ENCODE measurements around the gene MICB.
A peak's percentile ranks its signal among the peaks of the same experiment; 100 is the strongest.
"Not testable (repeated sequence)": the region's sequence is repeated elsewhere in the genome, so short reads cannot be mapped to it uniquely, and the experiment has no call there.

The MICB gene

DNA sequence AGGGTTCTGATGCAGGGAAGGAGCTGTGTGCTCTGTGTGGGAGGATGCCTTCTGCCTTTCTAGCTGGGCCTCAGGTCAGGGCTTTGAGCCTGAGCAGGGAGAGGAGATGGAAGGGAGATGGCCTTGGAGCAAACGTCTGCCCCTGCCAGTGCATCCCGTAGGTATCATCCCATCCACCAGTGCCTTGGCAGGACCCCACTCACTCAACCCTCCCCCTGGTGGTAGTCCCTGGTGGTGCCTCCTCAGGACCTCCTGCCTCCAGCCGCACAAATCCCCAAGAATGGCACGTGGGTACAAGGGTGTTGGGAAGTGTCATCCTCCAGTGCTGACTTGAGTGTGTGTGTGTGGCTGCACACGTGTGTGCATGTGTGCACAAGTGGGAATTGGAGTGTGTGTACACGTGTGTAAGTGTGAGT lies 23.1 kb upstream of the MICB start:
- DNase-seq (ENCODE audit: low read depth in 2 of 2) = no peak

DNA sequence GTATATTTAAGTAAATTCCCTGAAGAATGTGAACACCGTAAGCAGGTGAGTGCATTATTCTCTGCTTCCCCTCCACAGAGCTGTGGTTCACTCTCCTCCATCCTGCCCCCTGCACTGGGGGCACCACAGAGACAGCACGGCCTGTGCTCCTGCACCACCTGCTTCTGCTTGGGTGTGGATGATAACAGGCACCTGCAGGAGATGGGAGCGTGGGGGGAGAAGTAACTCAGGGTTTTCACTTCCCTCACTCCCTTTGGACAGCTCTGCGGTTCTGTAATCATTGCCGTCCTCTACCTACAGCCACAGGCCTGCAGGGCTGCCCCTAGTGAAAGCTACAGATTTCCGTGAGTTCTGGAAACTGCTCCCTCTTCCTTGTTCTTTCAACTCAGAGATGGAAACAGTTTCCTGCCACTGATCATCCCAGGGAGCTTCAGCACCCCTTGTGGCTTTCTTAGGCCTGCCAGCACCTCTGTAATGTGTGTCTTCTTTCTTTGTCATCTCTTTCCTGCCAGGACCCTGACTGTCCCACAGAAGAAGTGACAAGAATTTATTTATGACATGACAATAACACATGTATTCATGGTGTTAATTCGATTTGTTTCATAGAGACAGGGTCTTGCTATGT lies 21.3 kb upstream of the MICB start:
- DNase-seq (ENCODE audit: low read depth in 2 of 2) = no peak

DNA sequence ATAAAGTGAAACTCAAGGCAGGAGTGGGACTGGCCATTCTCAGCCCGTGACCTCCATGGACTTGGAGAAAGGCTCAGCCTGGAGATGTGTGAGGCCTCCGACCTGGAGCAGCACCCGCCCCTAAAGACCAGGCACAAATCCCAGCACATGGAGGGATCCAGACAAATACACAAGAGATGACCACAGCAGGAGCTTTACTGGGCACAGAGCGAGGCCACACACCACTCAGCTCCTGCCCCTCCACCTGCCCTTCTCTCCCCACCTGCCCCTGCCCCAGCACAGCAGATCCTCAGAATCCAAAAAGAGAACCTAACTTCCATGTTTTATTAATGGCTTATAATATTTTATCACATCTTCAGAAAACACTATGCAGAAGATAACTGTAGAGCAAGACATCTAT lies 20.4 kb upstream of the MICB start:
- DNase-seq (ENCODE audit: low read depth in 2 of 2) = no peak

DNA sequence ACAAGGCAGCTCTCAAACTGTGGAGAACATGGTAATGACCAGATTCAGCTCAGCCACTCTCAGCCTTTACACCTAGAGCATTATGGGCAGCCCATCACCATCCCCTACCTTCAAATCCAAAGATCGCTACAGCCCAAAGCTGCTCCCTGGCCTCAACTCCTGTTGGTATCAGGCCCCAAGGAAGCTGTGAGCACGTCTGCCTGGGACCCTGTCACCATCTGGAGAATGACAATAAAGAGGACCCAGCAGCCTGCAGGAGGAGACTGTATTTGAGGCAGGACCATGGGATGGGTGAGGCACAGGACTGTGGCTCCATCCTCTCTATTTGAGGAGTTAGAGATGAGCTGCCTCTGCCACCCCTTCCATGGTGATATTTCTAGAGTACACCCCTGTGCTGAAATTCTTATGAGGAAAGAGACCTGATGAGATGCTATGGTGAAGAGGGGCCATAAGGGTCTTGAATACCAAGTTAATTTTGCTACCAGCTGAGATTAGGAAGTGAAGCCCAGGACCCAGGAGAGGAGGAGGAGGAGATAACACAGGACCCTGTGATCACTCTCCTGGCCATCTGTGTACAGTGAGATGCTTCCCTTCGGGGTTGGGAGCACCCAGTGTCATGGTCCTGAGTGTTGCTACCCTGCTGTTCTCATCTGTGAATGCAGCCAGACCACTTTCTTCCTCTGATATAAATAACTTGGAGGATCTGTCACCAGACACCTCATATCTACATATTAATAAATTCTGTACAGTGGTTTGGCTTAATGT lies 19.6 kb upstream of the MICB start:
- DNase-seq (ENCODE audit: low read depth in 2 of 2) = no peak

DNA sequence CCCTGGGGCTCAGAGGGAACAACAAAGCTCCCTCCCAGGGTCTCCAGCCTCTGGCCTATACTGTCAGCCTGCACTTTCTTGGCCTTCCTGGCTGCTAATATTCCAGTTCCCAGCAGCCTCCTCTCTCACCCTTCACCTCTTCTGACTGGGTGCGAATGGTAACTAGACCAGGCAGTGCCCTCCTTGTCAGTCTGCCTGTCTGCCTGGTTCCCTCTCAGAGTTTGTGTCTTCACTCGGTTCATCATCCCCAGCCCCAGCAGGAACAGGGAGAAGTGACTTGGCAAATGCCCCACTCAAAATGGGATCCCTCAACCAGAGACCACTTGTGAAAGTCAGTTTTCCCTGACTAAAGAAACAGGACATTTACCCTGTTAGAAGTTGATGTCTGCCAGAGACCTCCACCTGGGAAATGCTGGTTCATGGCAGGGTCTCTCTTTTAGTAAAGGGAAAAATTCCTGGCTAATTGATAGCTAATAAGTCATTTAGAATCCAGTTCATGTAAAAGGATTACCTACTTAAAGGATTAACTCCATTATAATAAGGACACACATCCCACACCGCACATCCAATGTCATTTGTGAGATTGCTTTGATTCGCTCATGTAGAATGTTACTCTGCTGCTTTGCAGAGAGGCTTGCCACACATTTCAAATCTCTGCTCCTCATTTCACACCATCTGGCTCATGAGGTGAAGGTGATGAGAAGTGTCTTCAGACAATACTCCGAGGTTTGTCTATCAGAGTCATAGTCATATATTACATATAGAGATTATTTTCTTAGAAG lies 18.6 kb upstream of the MICB start:
- DNase-seq (ENCODE audit: low read depth in 2 of 2) = no peak

DNA sequence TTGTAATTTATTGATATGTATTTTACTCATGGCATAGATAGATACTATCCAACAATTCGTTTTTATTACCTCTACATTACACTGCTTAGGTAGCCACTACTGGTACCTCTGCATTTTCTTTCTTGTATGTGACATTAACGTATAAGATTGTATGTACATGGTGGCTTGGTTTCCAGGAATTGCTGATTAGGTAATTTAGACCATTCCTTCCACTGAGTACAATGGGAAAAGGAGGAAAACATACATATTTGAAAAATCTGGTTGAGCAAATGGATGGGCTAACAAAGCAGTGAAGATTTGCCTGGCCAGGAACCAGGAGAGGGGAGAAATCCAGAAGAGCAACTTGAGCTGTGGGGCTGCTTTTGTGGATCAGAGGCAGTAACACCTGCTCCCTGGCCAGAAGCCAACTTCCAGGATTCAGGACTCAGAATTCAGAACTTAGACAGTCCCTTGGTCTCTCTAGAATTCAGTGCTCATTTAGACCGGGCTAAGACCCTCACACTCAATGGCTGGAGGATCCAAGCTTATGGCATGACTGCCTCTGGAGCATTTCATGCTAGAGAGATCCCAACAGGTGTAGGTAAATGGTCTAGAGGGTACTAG lies 17.9 kb upstream of the MICB start:
- DNase-seq (ENCODE audit: low read depth in 2 of 2) = no peak

DNA sequence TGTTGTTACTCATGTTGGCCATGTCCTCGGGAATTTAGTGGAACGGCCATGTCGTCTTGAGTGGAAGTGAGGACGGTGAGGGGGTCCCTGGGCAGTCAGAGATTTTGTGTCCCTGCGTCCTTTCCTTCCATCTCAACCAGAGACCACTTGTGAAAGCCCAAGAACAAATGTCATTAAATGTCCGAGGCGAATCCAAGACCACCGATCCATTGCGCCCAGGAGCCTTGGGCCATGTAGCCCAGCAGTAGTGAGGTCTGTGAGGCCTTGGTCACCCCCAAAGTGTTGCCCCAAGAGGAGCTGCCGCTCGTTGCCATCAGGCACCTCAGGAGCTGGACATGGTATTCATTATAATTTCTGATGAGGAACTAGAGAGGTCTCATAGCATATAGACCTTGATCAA lies 17.4 kb upstream of the MICB start:
- DNase-seq (ENCODE audit: low read depth in 2 of 2) = no peak

DNA sequence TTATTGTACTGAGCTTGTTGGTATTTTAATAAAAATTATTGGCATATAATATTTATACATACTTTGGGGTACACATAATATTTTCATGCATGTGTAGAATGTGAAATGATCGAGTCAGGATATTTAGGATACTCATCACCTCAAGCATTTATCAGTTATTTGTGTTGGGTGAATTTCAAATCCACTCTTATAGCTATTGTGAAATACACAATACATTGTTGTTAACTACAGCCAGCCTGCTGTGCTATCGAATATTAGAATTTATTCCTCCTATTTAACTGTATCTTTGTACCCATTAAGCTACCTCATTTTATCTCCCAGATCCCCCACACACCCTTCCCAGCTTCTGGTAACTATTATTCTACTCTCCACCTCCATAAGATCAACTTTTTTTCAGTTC lies 14.6 kb upstream of the MICB start:
- no peak for DNase-seq (ENCODE audit: low read depth in 2 of 2)

DNA sequence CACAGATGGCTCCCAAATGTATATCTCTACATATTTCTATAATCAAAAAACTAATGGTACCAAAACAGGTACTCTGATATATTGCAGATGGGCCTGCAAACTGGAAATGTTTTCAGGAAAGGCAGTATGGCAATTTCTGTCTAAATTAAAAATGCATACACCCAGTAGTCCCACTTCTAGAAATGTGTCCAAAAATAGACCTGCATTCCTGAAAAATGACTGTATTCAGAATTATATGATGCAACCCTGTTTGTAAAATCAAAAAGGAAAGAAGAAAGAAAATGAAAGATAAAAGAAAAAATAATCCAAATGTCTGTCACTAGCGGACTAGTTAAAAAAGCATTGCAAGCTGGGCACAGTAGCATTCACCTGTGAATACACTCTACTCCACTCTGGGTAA lies 12.9 kb upstream of the MICB start:
- no peak for DNase-seq (ENCODE audit: low read depth in 2 of 2)

DNA sequence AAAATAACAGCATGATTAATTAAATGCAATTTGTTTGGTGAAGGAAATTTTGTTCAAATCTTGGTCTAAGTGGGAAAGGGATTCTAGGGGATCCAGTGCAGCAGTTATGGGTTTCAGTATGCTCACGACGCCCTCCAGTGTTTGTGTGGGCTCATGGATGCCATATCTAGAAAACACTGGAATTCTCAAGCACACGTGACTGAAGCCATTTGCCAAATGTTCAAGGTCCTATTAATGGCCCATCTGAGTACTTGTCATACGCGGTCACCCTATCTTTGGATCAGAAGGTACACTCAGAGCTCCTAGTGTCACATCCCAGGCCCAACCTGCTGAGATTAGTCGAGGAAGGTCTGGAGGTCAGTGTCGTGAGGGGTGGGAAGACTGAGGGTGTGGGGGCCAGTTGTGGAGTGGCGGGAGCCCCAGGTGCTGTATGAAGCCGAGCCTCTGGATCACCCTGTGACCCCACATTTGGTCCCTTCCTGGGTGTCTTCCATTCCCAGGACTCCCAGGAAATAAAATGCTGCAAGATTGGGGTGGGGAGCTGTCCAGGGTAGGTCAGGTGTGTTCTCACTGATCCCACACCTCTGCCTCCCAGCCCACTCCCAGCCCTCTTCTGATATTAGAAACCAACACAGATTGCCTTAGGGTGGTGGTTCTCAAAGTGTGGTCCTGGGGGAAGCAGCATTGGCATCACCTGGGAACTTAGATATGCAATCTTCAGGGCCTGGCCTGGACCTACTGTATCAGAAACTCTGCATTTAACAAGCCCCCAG lies 11.7 kb upstream of the MICB start:
- DNase-seq (ENCODE audit: low read depth in 2 of 2) = not testable (repeated sequence)

DNA sequence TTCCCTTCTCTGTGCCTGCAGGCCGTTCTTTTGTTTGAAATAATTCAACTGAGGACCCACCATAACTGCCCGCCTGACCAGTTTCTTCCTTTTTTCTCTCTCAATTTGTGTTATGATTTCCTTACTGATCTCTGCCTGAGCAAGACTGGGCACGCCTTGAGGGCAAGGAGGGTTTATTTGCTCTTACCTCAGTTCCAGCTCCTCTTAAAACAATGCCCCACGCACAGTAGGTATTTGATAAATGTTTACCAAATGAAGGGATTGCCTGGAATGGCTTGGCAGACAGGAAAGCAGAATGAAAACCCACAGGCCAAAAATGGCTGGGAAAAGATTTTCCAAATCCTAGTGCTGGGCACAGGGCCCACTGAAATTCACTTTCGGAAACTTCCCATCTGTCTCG lies 10.3 kb upstream of the MICB start:
- DNase-seq (ENCODE audit: low read depth in 2 of 2) = not testable (repeated sequence)

DNA sequence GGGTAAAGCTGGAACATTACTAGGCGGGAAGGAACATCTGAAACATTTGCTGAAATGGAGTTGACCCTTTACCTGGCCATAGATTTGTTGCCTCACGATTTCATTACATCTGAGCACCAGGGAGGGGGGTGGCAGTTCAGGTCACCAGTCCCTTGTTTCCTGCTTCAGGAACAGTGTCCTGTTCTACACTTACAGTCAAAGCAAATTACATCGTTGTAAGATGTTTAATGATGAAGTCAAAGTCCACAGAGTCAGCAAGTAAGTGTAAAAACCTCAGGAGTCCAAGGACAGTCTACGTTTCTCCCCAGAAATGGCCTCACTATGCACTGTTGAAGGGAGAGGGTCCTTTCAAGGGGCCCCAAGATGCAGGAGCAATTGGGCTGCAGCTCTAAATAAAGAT lies 8.9 kb upstream of the MICB start:
- no peak for DNase-seq (ENCODE audit: low read depth in 2 of 2)

DNA sequence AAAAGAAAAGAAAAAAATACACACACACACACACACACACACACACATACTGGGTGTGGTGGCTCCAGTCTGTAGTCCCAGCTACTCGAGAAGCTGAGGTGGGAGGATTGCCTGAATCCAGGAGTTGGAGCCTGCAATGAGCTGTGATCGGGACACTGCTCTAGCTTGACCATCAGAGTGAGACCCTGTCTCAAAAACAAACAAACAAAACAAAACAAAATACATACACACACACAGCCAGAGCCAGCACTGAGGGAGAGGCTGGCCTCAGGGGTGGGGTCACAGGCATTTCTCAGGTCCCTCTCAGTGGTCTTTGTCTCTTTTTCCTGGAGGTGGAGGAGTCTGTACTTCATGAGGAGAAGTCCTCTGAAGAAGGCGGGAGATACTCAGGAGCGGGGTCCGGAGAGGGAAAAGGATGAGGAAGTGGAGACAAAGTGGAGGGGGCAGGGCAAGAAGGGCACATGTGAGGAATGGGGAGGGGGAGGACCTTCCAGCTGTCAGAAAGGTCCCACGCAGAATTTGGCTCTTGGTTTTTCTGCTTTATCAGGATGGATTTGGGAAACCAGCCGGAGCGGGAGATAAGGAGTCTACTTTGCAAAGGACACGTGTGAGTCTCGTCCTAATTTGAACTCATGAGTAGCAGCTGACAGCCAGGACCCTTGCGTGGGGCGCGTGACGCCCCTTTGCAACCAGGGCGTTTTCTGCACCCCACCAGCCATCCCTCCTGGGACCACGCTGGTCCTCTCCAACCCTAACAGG lies 7.7 kb upstream of the MICB start:
- DNase-seq (ENCODE audit: low read depth in 2 of 2) = no peak

DNA sequence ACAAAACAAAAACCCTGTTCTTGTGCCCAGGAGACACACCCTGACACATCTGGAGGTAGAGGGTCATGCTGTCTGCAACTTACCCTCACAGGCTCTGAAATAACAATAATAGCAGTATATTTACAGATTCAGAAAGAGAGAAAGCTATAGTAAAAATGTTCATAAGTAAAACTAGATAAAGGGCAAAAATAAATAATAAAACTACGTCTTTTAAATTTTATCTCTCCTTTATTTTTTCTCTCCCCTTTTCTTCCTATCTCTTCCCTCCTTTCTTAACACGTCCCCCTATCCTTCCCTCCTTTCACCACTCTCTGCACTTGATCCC lies 4.4 kb upstream of the MICB start:
- not testable (repeated sequence) for DNase-seq (ENCODE audit: low read depth in 2 of 2)

DNA sequence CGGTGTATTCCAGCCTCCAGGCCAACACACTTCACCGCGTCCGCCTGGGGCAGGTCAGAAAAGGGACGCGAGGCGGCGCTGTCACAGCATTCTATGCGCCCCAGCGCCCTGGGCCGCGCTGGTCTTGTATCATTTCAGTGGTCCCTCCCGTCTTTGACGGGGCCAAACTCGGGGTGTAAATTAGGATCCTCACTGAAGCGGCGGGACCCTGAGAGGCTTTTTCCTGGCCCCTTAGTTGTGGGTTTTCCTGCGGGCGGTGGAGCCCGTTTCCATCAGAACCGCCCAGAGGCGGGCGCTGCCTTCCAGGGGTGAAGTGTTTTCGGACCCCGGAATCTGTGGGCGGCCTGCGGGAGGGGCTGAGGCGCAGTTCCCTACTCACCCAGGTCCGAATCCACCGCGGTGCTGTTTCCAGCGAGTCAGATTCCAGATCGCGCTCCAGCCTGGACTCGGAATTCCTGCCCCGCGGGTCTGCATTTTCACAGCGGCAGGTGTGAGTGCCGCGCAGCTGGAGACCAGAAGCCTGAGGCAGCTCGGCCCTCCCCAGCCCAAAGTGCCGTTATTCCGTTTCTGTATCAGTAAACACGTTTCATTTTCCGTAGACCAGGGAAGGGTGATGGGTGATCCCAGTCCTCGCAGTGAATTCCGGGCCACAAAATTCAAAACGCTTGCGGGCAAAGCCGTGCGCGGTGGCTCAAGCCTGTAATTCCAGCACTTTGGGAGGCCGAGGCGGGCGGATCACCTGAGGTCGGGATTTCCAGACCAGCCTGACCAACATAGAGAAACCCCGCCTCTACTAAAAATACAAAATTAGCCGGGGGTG lies 3.9 kb upstream of the MICB start:
- DNase-seq (ENCODE audit: low read depth in 2 of 2) = peak; percentile 49 to 61

DNA sequence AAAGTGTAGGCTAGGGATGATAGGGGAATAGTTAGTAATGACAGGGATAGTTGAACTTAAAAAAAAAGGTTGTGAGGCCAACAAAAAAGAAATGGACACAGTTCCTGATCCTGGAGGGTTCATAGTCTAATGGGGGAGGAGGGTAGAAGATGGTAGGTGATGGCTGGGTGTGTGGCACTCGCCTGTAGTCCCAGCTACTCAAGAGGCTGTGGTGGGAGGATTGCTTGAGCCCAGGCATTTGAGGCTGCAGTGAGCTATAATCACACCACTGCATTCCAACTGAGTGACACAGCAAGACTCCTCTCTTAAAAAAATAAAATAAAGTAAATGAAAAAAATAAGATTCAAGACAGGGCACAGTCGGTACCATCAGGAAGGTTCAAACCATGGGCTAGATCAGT lies 2.4 kb upstream of the MICB start:
- DNase-seq (ENCODE audit: low read depth in 2 of 2) = no peak

DNA sequence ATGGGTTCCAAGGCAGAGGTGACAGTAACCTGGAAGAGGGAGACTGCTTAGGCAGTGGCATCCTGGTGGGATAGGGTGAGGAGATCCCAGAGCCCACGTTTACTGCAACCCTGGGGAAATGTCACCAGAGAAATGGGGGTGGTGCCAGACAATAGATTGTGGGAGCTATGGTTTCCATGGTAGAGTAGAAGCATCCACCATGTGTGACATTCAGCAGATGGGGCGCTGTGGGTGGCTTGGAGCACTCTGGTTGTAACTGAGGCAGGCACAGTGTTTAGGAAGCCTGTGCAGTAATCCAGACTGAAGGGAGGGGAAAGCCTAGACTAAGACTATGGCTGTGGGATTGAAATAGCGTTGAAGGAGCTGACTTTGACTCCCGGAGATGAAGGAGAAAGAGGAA lies 1.1 kb upstream of the MICB start:
- not testable (repeated sequence) for DNase-seq (ENCODE audit: low read depth in 2 of 2)

DNA sequence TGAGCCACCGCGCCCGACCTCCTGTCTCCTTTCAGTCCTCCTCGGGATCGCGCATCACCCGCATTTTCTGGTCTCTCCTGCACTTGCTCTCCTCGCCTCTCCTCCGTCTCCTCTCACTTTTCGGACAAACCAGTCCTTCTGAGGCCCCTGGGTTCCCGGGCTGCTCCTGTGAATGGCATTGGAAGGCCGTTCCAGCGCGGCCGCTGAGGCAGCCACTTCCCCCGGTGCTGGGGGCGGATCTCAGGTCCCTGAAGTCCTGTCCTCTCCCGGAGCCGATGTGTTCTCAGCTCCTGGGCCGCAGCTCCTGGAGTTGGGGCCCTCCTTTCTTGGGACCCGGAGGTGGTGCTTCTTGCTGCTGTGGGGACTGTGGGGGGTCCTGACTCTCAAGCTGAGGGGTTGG lies 803 bp downstream of the MICB start:
- DNase-seq (ENCODE audit: low read depth in 2 of 2) = no peak

DNA sequence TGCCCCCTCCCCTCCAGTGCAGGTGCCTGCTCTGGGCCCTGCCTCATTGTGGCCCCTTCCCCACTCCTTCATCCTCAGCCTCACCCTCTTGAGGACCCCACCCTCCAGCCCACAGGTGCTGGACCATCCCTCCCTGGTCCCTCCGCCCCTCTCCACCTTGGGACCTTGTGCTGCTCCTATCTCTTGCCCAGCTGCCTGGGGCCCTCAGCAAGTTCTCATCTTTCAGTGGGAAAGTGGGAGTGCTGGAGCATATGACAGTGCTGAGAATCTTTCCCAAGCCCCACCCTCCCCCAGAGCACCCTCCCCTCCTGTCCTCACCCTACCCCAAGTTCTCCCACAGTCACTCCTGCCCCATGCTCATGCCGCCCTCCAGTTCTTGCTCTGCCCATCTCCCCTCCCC lies 1.7 kb downstream of the MICB start:
- not testable (repeated sequence) for DNase-seq (ENCODE audit: low read depth in 2 of 2)

DNA sequence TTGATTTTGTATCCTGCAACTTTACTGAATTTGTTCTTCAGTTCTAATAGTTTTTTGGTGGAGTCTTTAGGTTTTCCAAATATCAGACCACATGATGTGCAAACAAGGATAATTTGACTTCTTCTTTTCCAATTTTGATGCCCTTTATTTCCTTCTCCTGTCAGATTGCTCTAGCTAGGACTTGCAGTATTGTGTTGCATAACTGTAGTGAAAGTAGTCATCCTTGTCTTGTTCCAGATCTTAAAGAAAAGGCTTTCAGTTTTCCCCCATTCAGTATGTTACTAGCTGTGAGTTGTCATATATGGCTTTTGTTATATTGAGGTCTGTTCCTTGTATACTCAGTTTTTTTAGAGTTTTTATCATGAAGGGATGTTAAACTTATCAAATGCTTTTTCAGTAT lies 4.6 kb downstream of the MICB start:
- no peak for DNase-seq (ENCODE audit: low read depth in 2 of 2)

All from stimulated activated CD4-positive, alpha-beta T cell treated with anti-CD3 and anti-CD28 coated beads, Interleukin-1b, Interleukin-23, amount 100 ng/mL, for 1 hour (primary cell).